Esophagus squamous epithelium (tissue), 5 donors: ENCODE data around the gene SLC25A43. TPM values are rescaled to one million over a fixed set of nuclear protein-coding genes. Genes with fewer than 3 reads are reported as not detected.

ENCODE experiments used
- DNase-seq: peaks from one replicate; lab custom pipeline; 2025; lab: John Stamatoyannopoulos, UW
- H3K27ac ChIP-seq, 4 donors: fragments of 200-600 bp; sonication (generic); one replicate each; pipeline ENCODE4 v1.5.1; 2016 to 2019; ENCODE audit warnings: mild to moderate bottlenecking in 1 of 4
- H3K27me3 ChIP-seq, 4 donors: fragments of 200-600 bp; sonication (generic); 1 replicate in 3 of 4; 2 replicates in 1 of 4; pipeline versions ENCODE4 v1.5.1 to v1.6.0; 2017 to 2021; ENCODE audit warnings: antibody characterized with exemption in 1 of 4
- H3K36me3 ChIP-seq, 3 donors: fragments of 200-600 bp; sonication (generic); one replicate each; pipeline ENCODE4 v1.5.1; 2016 to 2019
- H3K4me1 ChIP-seq, 3 donors: fragments of 200-600 bp; sonication (generic); one replicate each; pipeline ENCODE4 v1.5.1; 2017 to 2019
- H3K4me3 ChIP-seq, 4 donors: fragments of 200-600 bp; sonication (generic); 1 replicate in 3 of 4; 2 replicates in 1 of 4; pipeline ENCODE4 v1.5.1; 2016 to 2019; ENCODE audit warnings: mild to moderate bottlenecking in 2 of 4, moderate library complexity in 1 of 4
- H3K9me3 ChIP-seq, 3 donors: fragments of 200-600 bp; sonication (generic); one replicate each; pipeline ENCODE4 v1.5.1; 2016 to 2019
- CTCF ChIP-seq, 6 experiments: fragments of 450-650 bp in 4 of 6; fragments of 200-600 bp in 2 of 6; sonication (generic) in 2 of 6; IDR thresholded peaks; one replicate each; pipeline ENCODE4 v1.5.1; 2016 to 2019; ENCODE audit warnings: antibody characterized with exemption in 6 of 6, mild to moderate bottlenecking in 4 of 6, moderate library complexity in 4 of 6
- POLR2A ChIP-seq, 4 donors: fragments of 450-650 bp; IDR thresholded peaks; one replicate each; pipeline ENCODE4 v1.6.1; 2017; ENCODE audit warnings: antibody characterized with exemption in 4 of 4, mild to moderate bottlenecking in 4 of 4, moderate library complexity in 3 of 4
- WGBS, 2 donors: methylation state at CpG; one replicate each; pipeline ENCODE4 v1.1.5; 2018; 5-methylcytosine and 5-hydroxymethylcytosine counted together
- intact Hi-C: fragments of 100-400 bp; cut with DNase I; formaldehyde crosslinking; loops from one replicate; pipeline ENCODE4 v1.15.0; 2022
- total RNA-seq, 4 donors: library from RNA; depleted of rRNA; stranded (reverse); fragments of >200 nt; gene quantifications; one replicate each; pipeline ENCODE4 v1.1.0, GENCODE V29; 2016
- donor health status: DM: yes; HTN: yes; CAD: no.

The SLC25A43 gene
- total RNA-seq, 4 donors from 2014 or later: 26.1 to 39.0 (median 33.3) TPM

- Histone ChIP-seq H3K4me3 (peak overlapping the region; percentile 54 to 79 (median 68)), H3K4me1 (peaks cover 0 to 47% (median 10%) of the 10 kb centered on the region in 3 donors), H3K9me3 (no peaks in the 10 kb centered on the region), H3K36me3 (no peaks in the 10 kb centered on the region), H3K27ac (peak overlapping the region; percentile 85 to 94 (median 90)), H3K27me3 (no peaks in the 10 kb centered on the region)
- WGBS, 2 donors: 0% methylated on average over 1 of the region's 12 CpGs; no CpG with 5 or more reads in 1 of the 2 donors
- intact Hi-C loops: no loop called here
- no peak for DNase-seq
- TF ChIP-seq POLR2A (IDR thresholded peaks at IDR 0.05) (no peak), CTCF (IDR thresholded peaks at IDR 0.05) (no peak)
Measured at GRCh38 chrX:119399772-119400101, 601 bp downstream of the SLC25A43 start.

GRCh38 chrX:119401569-119401968 lies 2.4 kb downstream of the SLC25A43 start:
- Histone ChIP-seq H3K36me3 (peaks cover 0 to 4% (median 0%) of the 10 kb centered on the region in 3 donors), H3K27ac (peak overlapping the region in 2 of 4 donors; percentile 85 to 94), H3K4me3 (no peak overlapping the region), H3K4me1 (peaks cover 0 to 47% (median 10%) of the 10 kb centered on the region in 3 donors), H3K9me3 (no peaks in the 10 kb centered on the region), H3K27me3 (no peaks in the 10 kb centered on the region)
- DNase-seq: no peak
- WGBS, 2 donors: 33 to 44% methylated on average over 4 of the region's 4 CpGs
- TF ChIP-seq POLR2A (IDR thresholded peaks at IDR 0.05): no peak
- no peak for TF ChIP-seq CTCF (IDR thresholded peaks at IDR 0.05)
- intact Hi-C loops: no loop called here

GRCh38 chrX:119402588-119402987 lies 3.5 kb downstream of the SLC25A43 start:
- WGBS, 2 donors: 75 to 78% methylated on average over 2 to 4 of the region's 4 CpGs
- TF ChIP-seq POLR2A (IDR thresholded peaks at IDR 0.05) (no peak), CTCF (IDR thresholded peaks at IDR 0.05) (no peak)
- H3K4me1 ChIP-seq: peaks cover 0 to 52% (median 10%) of the 10 kb centered on the region in 3 donors
- no peaks in the 10 kb centered on the region for H3K9me3 ChIP-seq
- H3K27me3 ChIP-seq: no peaks in the 10 kb centered on the region
- peaks cover 0 to 11% (median 0%) of the 10 kb centered on the region in 3 donors for H3K36me3 ChIP-seq
- peak overlapping the region in 2 of 4 donors; percentile 85 to 94 for H3K27ac ChIP-seq
- no peak overlapping the region for H3K4me3 ChIP-seq
- intact Hi-C loops: no loop called here
- DNase-seq: no peak

GRCh38 chrX:119406776-119407175 lies 7.6 kb downstream of the SLC25A43 start:
- WGBS, 2 donors: no CpG with 5 or more reads among the region's 1 CpG
- peaks cover 4 to 45% (median 4%) of the 10 kb centered on the region in 3 donors for H3K4me1 ChIP-seq
- intact Hi-C loops: no loop called here
- H3K9me3 ChIP-seq: no peaks in the 10 kb centered on the region
- DNase-seq: no peak
- no peak overlapping the region for H3K4me3 ChIP-seq
- no peak overlapping the region for H3K27ac ChIP-seq
- no peaks in the 10 kb centered on the region for H3K27me3 ChIP-seq
- peaks cover 0 to 11% (median 0%) of the 10 kb centered on the region in 3 donors for H3K36me3 ChIP-seq
- TF ChIP-seq CTCF (IDR thresholded peaks at IDR 0.05) (no peak), POLR2A (IDR thresholded peaks at IDR 0.05) (no peak)

- no peak for DNase-seq
- H3K27me3 ChIP-seq: no peaks in the 10 kb centered on the region
- no peak overlapping the region for H3K4me3 ChIP-seq
- peaks cover 4 to 42% (median 4%) of the 10 kb centered on the region in 3 donors for H3K4me1 ChIP-seq
- no peak overlapping the region for H3K27ac ChIP-seq
- 70 to 74% methylated on average over 8 to 9 of the region's 9 CpGs for WGBS, 2 donors
- intact Hi-C loops: no loop called here
- no peaks in the 10 kb centered on the region for H3K9me3 ChIP-seq
- peaks cover 0 to 15% (median 0%) of the 10 kb centered on the region in 3 donors for H3K36me3 ChIP-seq
- TF ChIP-seq CTCF (IDR thresholded peaks at IDR 0.05) (no peak), POLR2A (IDR thresholded peaks at IDR 0.05) (no peak)
Measured at GRCh38 chrX:119407681-119408080, 8.5 kb downstream of the SLC25A43 start.
